Astrocyte of the spinal cord (primary cell): ENCODE results near the gene POP4.

Experiments
- DNase-seq: peaks from one replicate; pipeline ENCODE4 v3.0.0; 2011; ENCODE audit warnings: low read depth, low spot score
- H3K4me3 ChIP-seq: 2 replicates; pipeline ENCODE4 v1.5.1; 2011; ENCODE audit warnings: low read depth, mild to moderate bottlenecking, low read length, moderate library complexity
- CTCF ChIP-seq: IDR thresholded peaks from 2 replicates; pipeline ENCODE4 v1.5.1; 2012; ENCODE audit warnings: low read depth, mild to moderate bottlenecking, low read length, inconsistent platforms
- in situ Hi-C: cut with HindIII; loops from 2 replicates; pipeline ENCODE4 v1.10.0; 2017; ENCODE audit warnings: low sequenced_read_pairs

The POP4 gene

GRCh38 chr19:29587518-29587986, 18.5 kb upstream of the POP4 start:
- DNase-seq = no peak
- in situ Hi-C loops = no loop called here
- no peak overlapping the region for H3K4me3 ChIP-seq
- no peak for TF ChIP-seq CTCF

- in situ Hi-C loops = no loop called here
- TF ChIP-seq CTCF = no peak
- no peak for DNase-seq
- no peak overlapping the region for H3K4me3 ChIP-seq
Observed at GRCh38 chr19:29588095-29588494, 18.0 kb upstream of the POP4 start.

GRCh38 chr19:29590278-29590677, 15.8 kb upstream of the POP4 start:
- no peak for TF ChIP-seq CTCF
- no peak for DNase-seq
- in situ Hi-C loops = no loop called here

GRCh38 chr19:29591670-29592069, 14.4 kb upstream of the POP4 start:
- no peak for TF ChIP-seq CTCF
- no peak overlapping the region for H3K4me3 ChIP-seq
- in situ Hi-C loops = no loop called here
- DNase-seq = no peak

More at GRCh38 chr19:29590278-29590677, 15.8 kb upstream of the POP4 start:
- H3K4me3 ChIP-seq = no peak overlapping the region

- no peak overlapping the region for H3K4me3 ChIP-seq
- in situ Hi-C loops = no loop called here
- DNase-seq = no peak
- TF ChIP-seq CTCF = no peak
Observed at GRCh38 chr19:29593869-29594268, 12.2 kb upstream of the POP4 start.

GRCh38 chr19:29596080-29596727, 9.9 kb upstream of the POP4 start:
- in situ Hi-C loops = no loop called here
- TF ChIP-seq CTCF = no peak
- no peak overlapping the region for H3K4me3 ChIP-seq
- no peak for DNase-seq
